ENCODE measurements around the gene MIB1.

MIB1 gene

GRCh38 chr18:21916594-21916993 lies 176.0 kb downstream of the MIB1 start:
- H3K36me3 ChIP-seq, result no peaks in the 10 kb centered on the region
- TF ChIP-seq CTCF (IDR thresholded peaks at IDR 0.05; ENCODE audit: low read depth, low read length), result no peak
- no peak overlapping the region for H3K4me3 ChIP-seq (ENCODE audit: low read depth, low read length)
- no peak for DNase-seq
- H3K27me3 ChIP-seq, result no peaks in the 10 kb centered on the region
- no peaks in the 10 kb centered on the region for H3K4me1 ChIP-seq
- no peaks in the 10 kb centered on the region for H3K9me3 ChIP-seq

GRCh38 chr18:21918693-21919092 lies 178.1 kb downstream of the MIB1 start:
- Histone ChIP-seq H3K27me3 (no peaks in the 10 kb centered on the region), H3K4me1 (no peaks in the 10 kb centered on the region), H3K9me3 (no peaks in the 10 kb centered on the region), H3K4me3 (ENCODE audit: low read depth, low read length) (no peak overlapping the region), H3K36me3 (no peaks in the 10 kb centered on the region)
- TF ChIP-seq CTCF (IDR thresholded peaks at IDR 0.05; ENCODE audit: low read depth, low read length), result no peak
- DNase-seq, result no peak
